Measurements from ENCODE around the gene DDC.
"Not testable (repeated sequence)": the region's sequence is repeated elsewhere in the genome, so short reads cannot be mapped to it uniquely, and the experiment has no call there.

DDC gene

DNA sequence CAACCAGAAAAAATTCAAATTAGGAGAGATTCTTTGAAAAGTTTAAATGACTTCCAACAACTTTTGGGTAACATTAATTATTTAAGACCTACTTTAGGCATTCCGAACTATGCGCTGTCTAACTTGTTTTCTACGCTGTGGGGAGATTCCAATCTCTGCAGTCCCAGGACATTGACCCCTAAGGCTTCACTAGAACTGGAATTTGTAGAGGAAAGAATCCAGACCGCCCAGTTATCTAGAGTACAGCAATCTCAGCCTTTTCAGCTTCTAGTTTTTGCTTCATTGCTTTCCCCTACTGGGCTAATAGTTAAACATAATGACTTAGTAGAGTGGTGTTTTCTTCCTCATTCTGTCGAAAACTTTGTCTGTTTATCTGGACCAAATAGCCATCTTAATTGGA lies 14.9 kb upstream of the DDC start:
- no peak overlapping the region for H2AFZ ChIP-seq (ENCODE audit: low read depth, low read length, severe bottlenecking)
- no peak overlapping the region for H3K4me3 ChIP-seq (ENCODE audit: insufficient read depth, low read length, poor library complexity, severe bottlenecking)
- no peak overlapping the region for H3K4me2 ChIP-seq (ENCODE audit: low read depth, low read length, poor library complexity, severe bottlenecking)
- no peaks in the 10 kb centered on the region for H3K9me2 ChIP-seq (replicated peaks; ENCODE audit: insufficient read depth, low read length)
- H3K9me3 ChIP-seq (ENCODE audit: insufficient read depth, low read length), result no peaks in the 10 kb centered on the region
- no peak overlapping the region for H3K27ac ChIP-seq (ENCODE audit: low read depth, low read length)
- no peaks in the 10 kb centered on the region for H3K79me2 ChIP-seq (ENCODE audit: insufficient read depth, low read length)
- no peaks in the 10 kb centered on the region for H3K36me3 ChIP-seq (ENCODE audit: low read length)
- no peaks in the 10 kb centered on the region for H3F3A ChIP-seq (ENCODE audit: insufficient read depth)
- TF ChIP-seq, protein P1, sequence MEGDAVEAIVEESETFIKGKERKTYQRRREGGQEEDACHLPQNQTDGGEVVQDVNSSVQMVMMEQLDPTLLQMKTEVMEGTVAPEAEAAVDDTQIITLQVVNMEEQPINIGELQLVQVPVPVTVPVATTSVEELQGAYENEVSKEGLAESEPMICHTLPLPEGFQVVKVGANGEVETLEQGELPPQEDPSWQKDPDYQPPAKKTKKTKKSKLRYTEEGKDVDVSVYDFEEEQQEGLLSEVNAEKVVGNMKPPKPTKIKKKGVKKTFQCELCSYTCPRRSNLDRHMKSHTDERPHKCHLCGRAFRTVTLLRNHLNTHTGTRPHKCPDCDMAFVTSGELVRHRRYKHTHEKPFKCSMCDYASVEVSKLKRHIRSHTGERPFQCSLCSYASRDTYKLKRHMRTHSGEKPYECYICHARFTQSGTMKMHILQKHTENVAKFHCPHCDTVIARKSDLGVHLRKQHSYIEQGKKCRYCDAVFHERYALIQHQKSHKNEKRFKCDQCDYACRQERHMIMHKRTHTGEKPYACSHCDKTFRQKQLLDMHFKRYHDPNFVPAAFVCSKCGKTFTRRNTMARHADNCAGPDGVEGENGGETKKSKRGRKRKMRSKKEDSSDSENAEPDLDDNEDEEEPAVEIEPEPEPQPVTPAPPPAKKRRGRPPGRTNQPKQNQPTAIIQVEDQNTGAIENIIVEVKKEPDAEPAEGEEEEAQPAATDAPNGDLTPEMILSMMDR (IDR thresholded peaks at IDR 0.05; ENCODE audit: insufficient read depth, low read length, poor library complexity, severe bottlenecking), result no peak
- TF ChIP-seq EZH2phosphoT487 (conservative IDR thresholded peaks at IDR 0.05; ENCODE audit: low read length), result no peak
- no peaks in the 10 kb centered on the region for H3K27me3 ChIP-seq (ENCODE audit: low read length)
- H3K9ac ChIP-seq (ENCODE audit: low read length), result no peak overlapping the region
- no peaks in the 10 kb centered on the region for H4K20me1 ChIP-seq (ENCODE audit: low read depth, low read length)

DNA sequence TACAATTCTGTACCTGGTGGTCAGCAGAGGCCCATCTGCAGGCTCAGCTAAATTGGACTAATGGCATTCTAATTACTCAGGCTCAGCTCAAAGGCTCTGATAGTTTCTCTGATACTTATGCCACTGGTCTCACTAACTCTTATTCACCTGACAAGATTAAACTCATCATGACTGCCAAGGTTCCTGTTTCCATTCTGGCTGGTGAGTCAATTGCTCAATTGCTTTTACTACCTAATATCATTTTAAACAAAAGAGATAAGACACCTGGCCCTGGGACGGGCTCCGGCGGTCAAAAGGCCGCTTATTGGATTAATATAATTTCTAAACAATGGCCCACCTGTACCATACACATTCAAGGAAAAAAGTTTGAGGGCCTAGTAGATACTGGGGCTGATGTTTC lies 12.9 kb upstream of the DDC start:
- H3K4me2 ChIP-seq (ENCODE audit: low read depth, low read length, poor library complexity, severe bottlenecking); H3K27me3 ChIP-seq (ENCODE audit: low read length); H3K79me2 ChIP-seq (ENCODE audit: insufficient read depth, low read length); H3K9ac ChIP-seq (ENCODE audit: low read length); H3K27ac ChIP-seq (ENCODE audit: low read depth, low read length); H3K9me2 ChIP-seq (replicated peaks; ENCODE audit: insufficient read depth, low read length); H4K20me1 ChIP-seq (ENCODE audit: low read depth, low read length); H3K4me3 ChIP-seq (ENCODE audit: insufficient read depth, low read length, poor library complexity, severe bottlenecking); H3K9me3 ChIP-seq (ENCODE audit: insufficient read depth, low read length); H3F3A ChIP-seq (ENCODE audit: insufficient read depth); H3K36me3 ChIP-seq (ENCODE audit: low read length); H2AFZ ChIP-seq (ENCODE audit: low read depth, low read length, severe bottlenecking): not testable (repeated sequence)

DNA sequence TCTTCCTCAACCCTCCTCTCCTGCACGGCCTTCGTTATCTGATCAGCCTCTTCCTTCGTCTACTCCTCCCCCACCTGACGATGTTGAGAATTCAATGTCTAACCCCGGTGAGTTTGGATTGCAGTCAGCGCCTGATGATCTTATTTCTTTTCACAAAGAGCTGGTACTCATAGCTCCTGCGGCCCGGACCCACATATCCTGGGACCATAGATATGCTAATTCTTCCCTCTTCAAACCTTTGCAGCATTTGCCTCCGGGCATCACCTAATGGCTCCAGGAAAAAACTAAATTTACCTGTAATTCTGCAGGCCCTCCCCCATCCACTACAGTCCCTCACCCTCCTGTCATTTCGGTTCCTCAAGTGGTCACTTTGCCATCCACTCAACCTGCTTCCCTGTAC lies 12.4 kb upstream of the DDC start:
- H3K9me2 ChIP-seq (replicated peaks; ENCODE audit: insufficient read depth, low read length), result no peaks in the 10 kb centered on the region
- H3K36me3 ChIP-seq (ENCODE audit: low read length), result no peaks in the 10 kb centered on the region
- H4K20me1 ChIP-seq (ENCODE audit: low read depth, low read length), result no peaks in the 10 kb centered on the region
- no peaks in the 10 kb centered on the region for H3K27me3 ChIP-seq (ENCODE audit: low read length)
- no peak overlapping the region for H3K4me3 ChIP-seq (ENCODE audit: insufficient read depth, low read length, poor library complexity, severe bottlenecking)
- H3K9me3 ChIP-seq (ENCODE audit: insufficient read depth, low read length), result no peaks in the 10 kb centered on the region
- TF ChIP-seq, protein P1 (IDR thresholded peaks at IDR 0.05; ENCODE audit: insufficient read depth, low read length, poor library complexity, severe bottlenecking), result no peak
- no peak for TF ChIP-seq EZH2phosphoT487 (conservative IDR thresholded peaks at IDR 0.05; ENCODE audit: low read length)
- H3K27ac ChIP-seq (ENCODE audit: low read depth, low read length), result no peak overlapping the region
- H3F3A ChIP-seq (ENCODE audit: insufficient read depth), result no peaks in the 10 kb centered on the region
- no peak overlapping the region for H2AFZ ChIP-seq (ENCODE audit: low read depth, low read length, severe bottlenecking)
- no peaks in the 10 kb centered on the region for H3K79me2 ChIP-seq (ENCODE audit: insufficient read depth, low read length)
- H3K4me2 ChIP-seq (ENCODE audit: low read depth, low read length, poor library complexity, severe bottlenecking), result no peak overlapping the region
- H3K9ac ChIP-seq (ENCODE audit: low read length), result no peak overlapping the region

GRCh38 chr7:50576388-50576787 lies 11.2 kb upstream of the DDC start:
- H3K4me2 ChIP-seq (ENCODE audit: low read depth, low read length, poor library complexity, severe bottlenecking); H3K27me3 ChIP-seq (ENCODE audit: low read length); H3F3A ChIP-seq (ENCODE audit: insufficient read depth): not testable (repeated sequence)

More at GRCh38 chr7:50576388-50576787, 11.2 kb upstream of the DDC start:
- not testable (repeated sequence) for H3K9ac ChIP-seq (ENCODE audit: low read length); H4K20me1 ChIP-seq (ENCODE audit: low read depth, low read length); H3K9me2 ChIP-seq (replicated peaks; ENCODE audit: insufficient read depth, low read length); H3K27ac ChIP-seq (ENCODE audit: low read depth, low read length); H3K4me3 ChIP-seq (ENCODE audit: insufficient read depth, low read length, poor library complexity, severe bottlenecking); H2AFZ ChIP-seq (ENCODE audit: low read depth, low read length, severe bottlenecking); H3K9me3 ChIP-seq (ENCODE audit: insufficient read depth, low read length); H3K36me3 ChIP-seq (ENCODE audit: low read length); H3K79me2 ChIP-seq (ENCODE audit: insufficient read depth, low read length)
